Neural cell (in vitro differentiated cells): Measurements from ENCODE around the gene KL. TPM values are rescaled to one million over a fixed set of nuclear protein-coding genes. Genes with fewer than 3 reads are reported as not detected.

Experiments
- H2AFZ ChIP-seq: fragments of 200-600, 300-800 bp; sonication (generic), shearing (Covaris generic); 2 replicates; pipeline ENCODE4 v1.6.0; 2014; ENCODE audit warnings: low read depth, mild to moderate bottlenecking, antibody characterized with exemption, low read length, moderate library complexity
- H3F3A ChIP-seq: fragments of 200-600 bp; shearing (Covaris generic); 2 replicates; pipeline ENCODE4 v1.6.1; 2016; ENCODE audit warnings: mild to moderate bottlenecking, moderate library complexity, mixed read lengths, antibody characterized with exemption, low read length; ENCODE audit not compliant: insufficient read depth, poor library complexity, severe bottlenecking
- H3K27ac ChIP-seq: fragments of 200-600, 300-800 bp; sonication (generic), shearing (Covaris generic); 2 replicates; pipeline ENCODE4 v1.5.1; 2014; ENCODE audit warnings: mild to moderate bottlenecking, low read length, moderate library complexity
- H3K27me3 ChIP-seq: fragments of 300-800, 200-600 bp; sonication (generic), shearing (Covaris generic); 2 replicates; pipeline ENCODE4 v1.6.0; 2014; ENCODE audit warnings: mild to moderate bottlenecking, low read depth, low read length, moderate library complexity; ENCODE audit not compliant: insufficient read depth
- H3K36me3 ChIP-seq: fragments of 300-800, 200-600 bp; sonication (generic), shearing (Covaris generic); 2 replicates; pipeline ENCODE4 v1.5.1; 2014; ENCODE audit warnings: mild to moderate bottlenecking, antibody characterized with exemption, low read length, moderate library complexity; ENCODE audit not compliant: insufficient read depth
- H3K4me2 ChIP-seq: fragments of 300-800, 200-600 bp; sonication (generic), shearing (Covaris generic); 2 replicates; pipeline ENCODE4 v1.6.0; 2014; ENCODE audit warnings: mild to moderate bottlenecking, low read length
- H3K4me3 ChIP-seq: fragments of 300-800, 200-600 bp; sonication (generic), shearing (Covaris generic); 2 replicates; pipeline ENCODE4 v1.5.1; 2014; ENCODE audit warnings: mild to moderate bottlenecking, low read length, moderate library complexity
- H3K79me2 ChIP-seq: fragments of 200-600 bp; shearing (Covaris generic); replicated peaks from 2 replicates; pipeline ENCODE4 v1.6.0; 2014; ENCODE audit warnings: mild to moderate bottlenecking, low read length, moderate library complexity; ENCODE audit not compliant: insufficient read depth
- H3K9ac ChIP-seq: fragments of 300-800, 200-600 bp; sonication (generic), shearing (Covaris generic); 2 replicates; pipeline ENCODE4 v1.6.1; 2016; ENCODE audit warnings: mild to moderate bottlenecking, low read length, mixed read lengths
- H3K9me2 ChIP-seq: fragments of 200-600 bp; shearing (Covaris generic); 2 replicates; pipeline ENCODE4 v1.6.1; 2016; ENCODE audit warnings: mild to moderate bottlenecking, low read length, mixed read lengths; ENCODE audit not compliant: insufficient read depth
- H3K9me3 ChIP-seq: fragments of 200-600, 300-800 bp; sonication (generic), shearing (Covaris generic); 2 replicates; pipeline ENCODE4 v1.6.1; 2016; ENCODE audit warnings: mild to moderate bottlenecking, mixed run types, low read length, moderate library complexity, mixed read lengths
- H4K20me1 ChIP-seq: fragments of 200-600 bp; shearing (Covaris generic); 2 replicates; pipeline ENCODE4 v1.6.1; 2016; ENCODE audit warnings: mild to moderate bottlenecking, mixed run types; ENCODE audit not compliant: insufficient read depth
- EP300 ChIP-seq: fragments of 450-650 bp; conservative IDR thresholded peaks from 2 replicates; pipeline ENCODE4 v1.6.1; 2014; ENCODE audit warnings: antibody characterized with exemption, mild to moderate bottlenecking, moderate library complexity; ENCODE audit not compliant: poor library complexity, severe bottlenecking
- EZH2 ChIP-seq: fragments of 200-600, 300-800 bp; shearing (Covaris generic), sonication (generic); IDR thresholded peaks from 2 replicates; pipeline ENCODE4 v1.6.1; 2014; ENCODE audit warnings: antibody characterized with exemption, low read length, borderline replicate concordance, mild to moderate bottlenecking; ENCODE audit not compliant: insufficient read depth, poor library complexity, severe bottlenecking
- MXI1 ChIP-seq: fragments of 450-650 bp; conservative IDR thresholded peaks from 2 replicates; pipeline ENCODE4 v1.6.1; 2014; ENCODE audit warnings: antibody characterized with exemption, mild to moderate bottlenecking; ENCODE audit not compliant: poor library complexity, severe bottlenecking
- POLR2AphosphoS5 ChIP-seq: IDR thresholded peaks from 2 replicates; pipeline ENCODE4 v1.6.1; 2012
- RAD21 ChIP-seq: fragments of 450-650 bp; conservative IDR thresholded peaks from 2 replicates; pipeline ENCODE4 v1.6.1; 2014; ENCODE audit warnings: antibody characterized with exemption, mild to moderate bottlenecking, moderate library complexity
- SMC3 ChIP-seq: fragments of 450-650 bp; conservative IDR thresholded peaks from 2 replicates; pipeline ENCODE4 v1.6.1; 2014; ENCODE audit warnings: antibody characterized with exemption, mild to moderate bottlenecking, moderate library complexity; ENCODE audit not compliant: poor library complexity
- TAF1 ChIP-seq: IDR thresholded peaks from 2 replicates; pipeline ENCODE4 v1.6.1; 2012; ENCODE audit warnings: low read depth
- polyA plus RNA-seq: library from polyadenylated mRNA; depleted of rRNA; stranded (reverse); fragments of >200 nt; gene quantifications from 2 replicates; pipeline ENCODE4 v1.2.3, GENCODE V29; 2014
- TF ChIP-seq, protein P1 (sequence below): IDR thresholded peaks from 2 replicates; pipeline ENCODE4 v1.6.1; 2012; ENCODE audit warnings: borderline replicate concordance
- TF ChIP-seq, protein P2 (sequence below): fragments of 450-650 bp; IDR thresholded peaks from 2 replicates; pipeline ENCODE4 v1.5.1; 2014; ENCODE audit warnings: antibody characterized with exemption, mild to moderate bottlenecking, moderate library complexity; ENCODE audit not compliant: poor library complexity, severe bottlenecking

KL gene
- polyA plus RNA-seq, 1 donor from 2014 or later: 0.09 TPM

DNA sequence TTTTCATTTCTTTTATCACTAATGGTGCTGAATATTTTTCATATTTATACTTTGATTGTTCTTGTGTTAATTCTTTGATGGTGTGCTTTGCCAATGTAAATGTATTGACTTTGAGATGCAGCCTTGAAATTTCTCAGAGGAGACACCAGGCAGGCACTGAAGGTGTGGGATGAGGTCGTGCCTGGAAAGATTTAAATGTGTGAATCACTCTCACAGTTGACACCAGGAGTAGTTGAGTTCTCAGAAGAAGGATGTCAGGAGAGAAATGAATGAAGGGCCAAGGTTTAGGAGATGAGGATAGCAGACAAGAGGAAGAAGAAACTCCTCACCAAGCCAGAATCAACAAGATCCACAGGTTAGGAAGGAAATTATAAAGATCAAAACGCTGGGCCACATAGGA is 10.1 kb upstream of the KL start:
- Histone ChIP-seq H3K27me3 (no peaks in the 10 kb centered on the region), H3K9me3 (no peaks in the 10 kb centered on the region), H2AFZ (no peak overlapping the region), H3K4me3 (no peak overlapping the region), H4K20me1 (no peaks in the 10 kb centered on the region), H3F3A (no peaks in the 10 kb centered on the region), H3K27ac (no peak overlapping the region), H3K9me2 (no peaks in the 10 kb centered on the region), H3K9ac (no peak overlapping the region), H3K79me2 (no peaks in the 10 kb centered on the region), H3K36me3 (no peaks in the 10 kb centered on the region), H3K4me2 (no peak overlapping the region)
- TF ChIP-seq POLR2AphosphoS5 (no peak), TAF1 (no peak), EZH2 (no peak), EP300 (no peak), SMC3 (no peak), MXI1 (no peak), RAD21 (no peak)
- TF ChIP-seq, protein P1, sequence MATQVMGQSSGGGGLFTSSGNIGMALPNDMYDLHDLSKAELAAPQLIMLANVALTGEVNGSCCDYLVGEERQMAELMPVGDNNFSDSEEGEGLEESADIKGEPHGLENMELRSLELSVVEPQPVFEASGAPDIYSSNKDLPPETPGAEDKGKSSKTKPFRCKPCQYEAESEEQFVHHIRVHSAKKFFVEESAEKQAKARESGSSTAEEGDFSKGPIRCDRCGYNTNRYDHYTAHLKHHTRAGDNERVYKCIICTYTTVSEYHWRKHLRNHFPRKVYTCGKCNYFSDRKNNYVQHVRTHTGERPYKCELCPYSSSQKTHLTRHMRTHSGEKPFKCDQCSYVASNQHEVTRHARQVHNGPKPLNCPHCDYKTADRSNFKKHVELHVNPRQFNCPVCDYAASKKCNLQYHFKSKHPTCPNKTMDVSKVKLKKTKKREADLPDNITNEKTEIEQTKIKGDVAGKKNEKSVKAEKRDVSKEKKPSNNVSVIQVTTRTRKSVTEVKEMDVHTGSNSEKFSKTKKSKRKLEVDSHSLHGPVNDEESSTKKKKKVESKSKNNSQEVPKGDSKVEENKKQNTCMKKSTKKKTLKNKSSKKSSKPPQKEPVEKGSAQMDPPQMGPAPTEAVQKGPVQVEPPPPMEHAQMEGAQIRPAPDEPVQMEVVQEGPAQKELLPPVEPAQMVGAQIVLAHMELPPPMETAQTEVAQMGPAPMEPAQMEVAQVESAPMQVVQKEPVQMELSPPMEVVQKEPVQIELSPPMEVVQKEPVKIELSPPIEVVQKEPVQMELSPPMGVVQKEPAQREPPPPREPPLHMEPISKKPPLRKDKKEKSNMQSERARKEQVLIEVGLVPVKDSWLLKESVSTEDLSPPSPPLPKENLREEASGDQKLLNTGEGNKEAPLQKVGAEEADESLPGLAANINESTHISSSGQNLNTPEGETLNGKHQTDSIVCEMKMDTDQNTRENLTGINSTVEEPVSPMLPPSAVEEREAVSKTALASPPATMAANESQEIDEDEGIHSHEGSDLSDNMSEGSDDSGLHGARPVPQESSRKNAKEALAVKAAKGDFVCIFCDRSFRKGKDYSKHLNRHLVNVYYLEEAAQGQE: no peak
- TF ChIP-seq, protein P2, sequence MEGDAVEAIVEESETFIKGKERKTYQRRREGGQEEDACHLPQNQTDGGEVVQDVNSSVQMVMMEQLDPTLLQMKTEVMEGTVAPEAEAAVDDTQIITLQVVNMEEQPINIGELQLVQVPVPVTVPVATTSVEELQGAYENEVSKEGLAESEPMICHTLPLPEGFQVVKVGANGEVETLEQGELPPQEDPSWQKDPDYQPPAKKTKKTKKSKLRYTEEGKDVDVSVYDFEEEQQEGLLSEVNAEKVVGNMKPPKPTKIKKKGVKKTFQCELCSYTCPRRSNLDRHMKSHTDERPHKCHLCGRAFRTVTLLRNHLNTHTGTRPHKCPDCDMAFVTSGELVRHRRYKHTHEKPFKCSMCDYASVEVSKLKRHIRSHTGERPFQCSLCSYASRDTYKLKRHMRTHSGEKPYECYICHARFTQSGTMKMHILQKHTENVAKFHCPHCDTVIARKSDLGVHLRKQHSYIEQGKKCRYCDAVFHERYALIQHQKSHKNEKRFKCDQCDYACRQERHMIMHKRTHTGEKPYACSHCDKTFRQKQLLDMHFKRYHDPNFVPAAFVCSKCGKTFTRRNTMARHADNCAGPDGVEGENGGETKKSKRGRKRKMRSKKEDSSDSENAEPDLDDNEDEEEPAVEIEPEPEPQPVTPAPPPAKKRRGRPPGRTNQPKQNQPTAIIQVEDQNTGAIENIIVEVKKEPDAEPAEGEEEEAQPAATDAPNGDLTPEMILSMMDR: no peak

DNA sequence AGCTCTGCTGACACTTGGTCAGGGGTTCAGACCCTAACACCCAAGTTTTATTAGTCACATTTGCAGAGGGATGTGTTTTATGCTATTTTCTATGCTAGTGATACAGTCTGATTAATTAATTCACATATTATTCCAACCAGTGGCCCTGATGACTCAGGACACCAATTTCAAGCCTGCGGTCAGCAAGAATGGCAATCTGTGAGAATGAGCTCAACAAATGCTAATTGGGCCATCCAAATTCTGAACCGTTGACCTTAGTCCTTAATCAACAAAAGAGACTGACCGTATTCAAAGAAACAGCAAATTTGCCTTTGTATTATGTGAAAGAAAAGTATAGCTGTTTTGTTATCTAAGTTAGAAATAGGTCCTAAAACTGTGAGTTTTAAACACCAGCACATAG is 9.6 kb upstream of the KL start:
- H3K9ac ChIP-seq: no peak overlapping the region
- H3K27ac ChIP-seq: no peak overlapping the region
- no peaks in the 10 kb centered on the region for H3K36me3 ChIP-seq
- H3K79me2 ChIP-seq: no peaks in the 10 kb centered on the region
- H3F3A ChIP-seq: no peaks in the 10 kb centered on the region
- H3K27me3 ChIP-seq: no peaks in the 10 kb centered on the region
- H3K4me2 ChIP-seq: no peak overlapping the region
- H4K20me1 ChIP-seq: no peaks in the 10 kb centered on the region
- H3K9me3 ChIP-seq: no peaks in the 10 kb centered on the region
- no peak overlapping the region for H3K4me3 ChIP-seq
- H3K9me2 ChIP-seq: no peaks in the 10 kb centered on the region
- TF ChIP-seq RAD21: no peak
- no peak for TF ChIP-seq EP300
- TF ChIP-seq, protein P1: no peak
- TF ChIP-seq SMC3: no peak
- TF ChIP-seq EZH2: no peak
- no peak overlapping the region for H2AFZ ChIP-seq
